HepG2 (cell line): Measurements from ENCODE around the gene ANKRD27. TPM values are rescaled to one million over a fixed set of nuclear protein-coding genes. Genes with fewer than 3 reads are reported as not detected.

Experiments
- ATAC-seq: fragments of 200-7000 bp; cut with Tn5 transposase; 3 replicates; pipeline ENCODE4 v1.9.1; 2020; ENCODE audit warnings: mild to moderate bottlenecking, moderate library complexity
- BruUV-seq: library from RNA; stranded (reverse); fragments of 400-500 nt; replicated peaks from 2 replicates; lab custom pipeline; 2021; lab: Mats Ljungman, UMichigan
- CTCF ChIA-PET: fragments of 300-600 bp; formaldehyde crosslinking; extraction: SDS; loops from one replicate; lab custom pipeline; 2021; ENCODE audit warnings: low total read pairs, inconsistent platforms, low intra/inter-chr PET ratio; lab: Yijun Ruan, JAX
- POLR2A ChIA-PET: fragments of 350-600 bp; sonication (Branson Sonifier 250); formaldehyde crosslinking; loops from one replicate; lab custom pipeline; 2020; ENCODE audit warnings: antibody characterized with exemption, inconsistent platforms; lab: Yijun Ruan, JAX
- DNase-seq: peaks from one replicate; pipeline ENCODE4 v3.0.0-alpha.2; 2015; ENCODE audit warnings: low spot score
- FAIRE-seq: peaks from 3 replicates; lab custom pipeline; 2011; peaks lifted over from hg19 to GRCh38; lab: Jason Lieb, UNC
- H2AFZ ChIP-seq: one replicate; pipeline ENCODE4 v1.6.1; 2011; ENCODE audit warnings: low read length, inconsistent platforms
- H3K27ac ChIP-seq: fragments of 300-600 bp; 3 replicates; pipeline ENCODE4 v1.8.0; 2011; ENCODE audit warnings: mixed run types, mild to moderate bottlenecking, mixed read lengths, low read length, inconsistent platforms; ENCODE audit not compliant: insufficient read depth; ENCODE audit errors: extremely low read length
- H3K27me3 ChIP-seq, 2 experiments: fragments of 200-600 bp in 1 of 2; 2 replicates in 1 of 2; 3 replicates in 1 of 2; pipeline versions ENCODE4 v1.6.0 to v1.8.0; 2011; ENCODE audit warnings: low read length in 2 of 2, mild to moderate bottlenecking in 2 of 2, moderate library complexity in 2 of 2, inconsistent platforms in 1 of 2; ENCODE audit not compliant: insufficient read depth in 2 of 2, control insufficient read depth in 1 of 2
- H3K36me3 ChIP-seq, 2 experiments: fragments of 200-600 bp in 1 of 2; replicated peaks in 1 of 2; 2 replicates in 1 of 2; 3 replicates in 1 of 2; pipeline versions ENCODE4 v1.5.1 to v1.8.0; 2011; ENCODE audit warnings: low read length in 2 of 2, inconsistent platforms in 1 of 2; ENCODE audit not compliant: insufficient read depth in 2 of 2, control insufficient read depth in 1 of 2
- H3K4me1 ChIP-seq: 2 replicates; pipeline ENCODE4 v1.5.1; 2012; ENCODE audit warnings: low read length, inconsistent platforms; ENCODE audit not compliant: insufficient read depth
- H3K4me2 ChIP-seq: 2 replicates; pipeline ENCODE4 v1.6.0; 2011; ENCODE audit warnings: low read depth, low read length, inconsistent platforms
- H3K4me3 ChIP-seq, 3 experiments: fragments of 200-600 bp in 1 of 3; sonication (generic), shearing (Covaris generic) in 1 of 3; replicated peaks in 1 of 3; 2 replicates each; pipeline ENCODE4 v1.5.1; 2011 to 2016; ENCODE audit warnings: low read length in 3 of 3, inconsistent platforms in 2 of 3, low read depth in 2 of 3, mild to moderate bottlenecking in 2 of 3, control low read depth in 1 of 3, mixed read lengths in 1 of 3; ENCODE audit not compliant: insufficient read depth in 1 of 3
- H3K79me2 ChIP-seq: one replicate; pipeline ENCODE4 v1.6.1; 2011; ENCODE audit warnings: low read length, inconsistent platforms; ENCODE audit not compliant: insufficient read depth
- H3K9ac ChIP-seq: 2 replicates; pipeline ENCODE4 v1.6.0; 2011; ENCODE audit warnings: mild to moderate bottlenecking, low read depth, low read length, inconsistent platforms; ENCODE audit not compliant: insufficient read depth
- H3K9me3 ChIP-seq: 2 replicates; pipeline ENCODE4 v1.5.1; 2012; ENCODE audit warnings: mild to moderate bottlenecking, low read length
- H4K20me1 ChIP-seq: 2 replicates; pipeline ENCODE4 v1.6.0; 2011; ENCODE audit warnings: inconsistent platforms, mild to moderate bottlenecking, low read length, moderate library complexity; ENCODE audit not compliant: insufficient read depth
- HOXA7 ChIP-seq: sonication (generic); formaldehyde crosslinking; IDR thresholded peaks from 2 replicates; pipeline ENCODE4 v1.8.1; 2022; ENCODE audit warnings: mild to moderate bottlenecking, missing genetic modification reagents, moderate library complexity
- KDM6A ChIP-seq: IDR thresholded peaks from 2 replicates; pipeline ENCODE4 v1.6.1; 2016; ENCODE audit warnings: low read depth
- NCOR1 ChIP-seq: fragments of 200-600 bp; sonication (generic); IDR thresholded peaks from 2 replicates; pipeline ENCODE4 v1.7.0; 2017; ENCODE audit warnings: antibody characterized with exemption, low read length, borderline replicate concordance
- RNF2 ChIP-seq: fragments of 450-650 bp; conservative IDR thresholded peaks from 2 replicates; pipeline ENCODE4 v1.6.1; 2016; ENCODE audit warnings: low read depth
- SRF ChIP-seq: IDR thresholded peaks from 2 replicates; pipeline ENCODE4 v1.6.1; 2011; ENCODE audit warnings: mild to moderate bottlenecking, low read depth, low read length, moderate library complexity
- ZNF17 ChIP-seq: sonication (generic); formaldehyde crosslinking; IDR thresholded peaks from 2 replicates; pipeline ENCODE4 v1.5.0; 2020; ENCODE audit warnings: mild to moderate bottlenecking, missing genetic modification reagents
- ZNF451 ChIP-seq: sonication (generic); formaldehyde crosslinking; IDR thresholded peaks from 2 replicates; pipeline ENCODE4 v1.5.0; 2020; ENCODE audit warnings: mild to moderate bottlenecking, missing genetic modification reagents
- ZNF564 ChIP-seq: sonication (generic); formaldehyde crosslinking; IDR thresholded peaks from 2 replicates; pipeline ENCODE4 v1.8.1; 2023; ENCODE audit warnings: mild to moderate bottlenecking, missing genetic modification reagents
- ZNF614 ChIP-seq: IDR thresholded peaks from 2 replicates; pipeline ENCODE4 v1.6.1; 2018; ENCODE audit warnings: missing biosample characterization, missing genetic modification reagents, inconsistent platforms, borderline replicate concordance
- WGBS: methylation state at CpG from one replicate; pipeline ENCODE4 v1.1.6; 2017; ENCODE audit warnings: low lambda C conversion rate; 5-methylcytosine and 5-hydroxymethylcytosine counted together
- in situ Hi-C: cut with HindIII; loops from 2 replicates; pipeline ENCODE4 v1.10.0; 2017; ENCODE audit warnings: low pct_unique_long_range_greater_than_20kb; ENCODE audit not compliant: extremely low pct_ligation_motif_present
- intact Hi-C: fragments of 100-400 bp; cut with micrococcal nuclease; formaldehyde crosslinking; loops from one replicate; pipeline ENCODE4 v1.10.0; 2022; ENCODE audit not compliant: unreplicated experiment
- polyA plus RNA-seq, 8 experiments: library from polyadenylated mRNA; depleted of rRNA in 3 of 8; stranded (reverse) in 7 of 8; unstranded in 1 of 8; fragments of >200 nt; fragmentation: Illumina TruSeq in 4 of 8; extraction: Trizol in 4 of 8; gene quantifications; 2 replicates each; pipeline versions ENCODE4 v1.2.1 to v1.2.3, GENCODE V29; 2011 to 2016; ENCODE audit warnings: low read depth in 4 of 8, missing spikeins in 1 of 8, mixed read lengths in 1 of 8; ENCODE audit not compliant: insufficient read depth in 1 of 8
- total RNA-seq, 5 experiments: library from RNA; depleted of rRNA; stranded (reverse); fragments of >200 nt; fragmentation: Illumina TruSeq; extraction: Trizol; gene quantifications; 2 replicates each; pipeline ENCODE4 v1.2.3, GENCODE V29; 2016; ENCODE audit warnings: low read depth in 1 of 5
- TF ChIP-seq, protein P1 (sequence below): sonication (generic); formaldehyde crosslinking; IDR thresholded peaks from 2 replicates; pipeline ENCODE4 v1.4.0; 2020; ENCODE audit warnings: mild to moderate bottlenecking, missing genetic modification reagents
- TF ChIP-seq, protein P2 (sequence below): IDR thresholded peaks from 2 replicates; pipeline ENCODE4 v1.6.1; 2018; ENCODE audit warnings: missing genetic modification reagents, mild to moderate bottlenecking, missing compliant biosample characterization
- TF ChIP-seq, protein P3 (sequence below): sonication (generic); IDR thresholded peaks from 2 replicates; pipeline ENCODE4 v1.6.1; 2016; ENCODE audit warnings: low read depth, borderline replicate concordance

The ANKRD27 gene
- total and polyA plus RNA-seq, 2 of the 13 experiments (the other 11 are each of a cell fraction or from before 2014, with no cell fraction given) = 22.2 to 23.7 TPM

DNA sequence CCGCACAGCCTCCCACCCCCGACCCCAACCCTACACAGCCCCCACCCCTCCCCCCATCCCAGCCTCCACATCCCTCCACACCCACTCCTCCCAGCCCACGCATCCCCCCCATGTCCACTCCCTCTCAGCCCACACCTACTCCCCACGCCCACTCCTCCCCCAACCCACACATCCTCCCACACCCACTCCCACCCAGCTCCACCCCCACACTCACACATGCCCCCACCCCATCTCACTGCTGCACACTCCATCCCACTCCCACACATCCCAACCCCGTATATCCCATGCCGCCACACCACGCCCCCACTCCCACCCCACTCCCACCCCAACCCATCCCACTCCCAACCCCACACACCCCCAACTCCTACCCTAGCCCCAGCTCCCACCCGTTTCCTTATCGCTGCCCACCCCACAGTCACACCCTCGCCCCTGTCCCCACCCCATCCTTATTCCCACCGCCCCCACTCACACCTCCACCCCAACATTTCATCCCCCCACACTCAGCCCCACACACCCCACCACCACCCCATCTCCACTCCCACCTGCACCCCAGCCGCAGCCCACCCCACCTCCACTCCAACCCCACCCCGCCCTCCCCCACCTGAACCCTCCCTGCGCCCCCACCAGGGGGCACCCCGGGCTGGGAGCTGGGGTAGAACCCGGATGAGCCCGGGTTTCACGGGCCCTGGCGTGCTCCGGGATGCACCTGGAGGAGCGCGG, 45.4 kb upstream of the ANKRD27 start:
- BruUV-seq = no TSS peak
- POLR2A ChIA-PET = no interaction called here
- H3K4me1 ChIP-seq = no peaks in the 10 kb centered on the region

More for the DNA sequence above, 45.4 kb upstream of the ANKRD27 start:
- H3K9ac ChIP-seq = no peak overlapping the region
- TF ChIP-seq, protein P1, sequence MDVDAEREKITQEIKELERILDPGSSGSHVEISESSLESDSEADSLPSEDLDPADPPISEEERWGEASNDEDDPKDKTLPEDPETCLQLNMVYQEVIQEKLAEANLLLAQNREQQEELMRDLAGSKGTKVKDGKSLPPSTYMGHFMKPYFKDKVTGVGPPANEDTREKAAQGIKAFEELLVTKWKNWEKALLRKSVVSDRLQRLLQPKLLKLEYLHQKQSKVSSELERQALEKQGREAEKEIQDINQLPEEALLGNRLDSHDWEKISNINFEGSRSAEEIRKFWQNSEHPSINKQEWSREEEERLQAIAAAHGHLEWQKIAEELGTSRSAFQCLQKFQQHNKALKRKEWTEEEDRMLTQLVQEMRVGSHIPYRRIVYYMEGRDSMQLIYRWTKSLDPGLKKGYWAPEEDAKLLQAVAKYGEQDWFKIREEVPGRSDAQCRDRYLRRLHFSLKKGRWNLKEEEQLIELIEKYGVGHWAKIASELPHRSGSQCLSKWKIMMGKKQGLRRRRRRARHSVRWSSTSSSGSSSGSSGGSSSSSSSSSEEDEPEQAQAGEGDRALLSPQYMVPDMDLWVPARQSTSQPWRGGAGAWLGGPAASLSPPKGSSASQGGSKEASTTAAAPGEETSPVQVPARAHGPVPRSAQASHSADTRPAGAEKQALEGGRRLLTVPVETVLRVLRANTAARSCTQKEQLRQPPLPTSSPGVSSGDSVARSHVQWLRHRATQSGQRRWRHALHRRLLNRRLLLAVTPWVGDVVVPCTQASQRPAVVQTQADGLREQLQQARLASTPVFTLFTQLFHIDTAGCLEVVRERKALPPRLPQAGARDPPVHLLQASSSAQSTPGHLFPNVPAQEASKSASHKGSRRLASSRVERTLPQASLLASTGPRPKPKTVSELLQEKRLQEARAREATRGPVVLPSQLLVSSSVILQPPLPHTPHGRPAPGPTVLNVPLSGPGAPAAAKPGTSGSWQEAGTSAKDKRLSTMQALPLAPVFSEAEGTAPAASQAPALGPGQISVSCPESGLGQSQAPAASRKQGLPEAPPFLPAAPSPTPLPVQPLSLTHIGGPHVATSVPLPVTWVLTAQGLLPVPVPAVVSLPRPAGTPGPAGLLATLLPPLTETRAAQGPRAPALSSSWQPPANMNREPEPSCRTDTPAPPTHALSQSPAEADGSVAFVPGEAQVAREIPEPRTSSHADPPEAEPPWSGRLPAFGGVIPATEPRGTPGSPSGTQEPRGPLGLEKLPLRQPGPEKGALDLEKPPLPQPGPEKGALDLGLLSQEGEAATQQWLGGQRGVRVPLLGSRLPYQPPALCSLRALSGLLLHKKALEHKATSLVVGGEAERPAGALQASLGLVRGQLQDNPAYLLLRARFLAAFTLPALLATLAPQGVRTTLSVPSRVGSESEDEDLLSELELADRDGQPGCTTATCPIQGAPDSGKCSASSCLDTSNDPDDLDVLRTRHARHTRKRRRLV (CRISPR knock-in tag) = no peak
- no peak for TF ChIP-seq RNF2
- TF ChIP-seq HOXA7 (CRISPR knock-in tag) = no peak
- no peak for TF ChIP-seq ZNF451
- no peak for TF ChIP-seq ZNF17
- no peak for TF ChIP-seq ZNF564
- no peak for TF ChIP-seq SRF
- no peak for TF ChIP-seq NCOR1
- TF ChIP-seq, protein P2, sequence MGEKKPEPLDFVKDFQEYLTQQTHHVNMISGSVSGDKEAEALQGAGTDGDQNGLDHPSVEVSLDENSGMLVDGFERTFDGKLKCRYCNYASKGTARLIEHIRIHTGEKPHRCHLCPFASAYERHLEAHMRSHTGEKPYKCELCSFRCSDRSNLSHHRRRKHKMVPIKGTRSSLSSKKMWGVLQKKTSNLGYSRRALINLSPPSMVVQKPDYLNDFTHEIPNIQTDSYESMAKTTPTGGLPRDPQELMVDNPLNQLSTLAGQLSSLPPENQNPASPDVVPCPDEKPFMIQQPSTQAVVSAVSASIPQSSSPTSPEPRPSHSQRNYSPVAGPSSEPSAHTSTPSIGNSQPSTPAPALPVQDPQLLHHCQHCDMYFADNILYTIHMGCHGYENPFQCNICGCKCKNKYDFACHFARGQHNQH = no peak
- no peak for TF ChIP-seq KDM6A
- no peak for TF ChIP-seq ZNF614 (CRISPR knock-in tag)
- TF ChIP-seq, protein P3, sequence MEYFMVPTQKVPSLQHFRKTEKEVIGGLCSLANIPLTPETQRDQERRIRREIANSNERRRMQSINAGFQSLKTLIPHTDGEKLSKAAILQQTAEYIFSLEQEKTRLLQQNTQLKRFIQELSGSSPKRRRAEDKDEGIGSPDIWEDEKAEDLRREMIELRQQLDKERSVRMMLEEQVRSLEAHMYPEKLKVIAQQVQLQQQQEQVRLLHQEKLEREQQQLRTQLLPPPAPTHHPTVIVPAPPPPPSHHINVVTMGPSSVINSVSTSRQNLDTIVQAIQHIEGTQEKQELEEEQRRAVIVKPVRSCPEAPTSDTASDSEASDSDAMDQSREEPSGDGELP = no peak
- no peak overlapping the region for H2AFZ ChIP-seq
- H3K27me3 ChIP-seq = peaks cover 0 to 4% of the 10 kb centered on the region in 2 experiments; a peak in 2 of 5 replicates
- H3K4me2 ChIP-seq = no peak overlapping the region
- intact Hi-C loops = no loop called here
- H3K9me3 ChIP-seq = no peaks in the 10 kb centered on the region
- H3K27ac ChIP-seq = no peak overlapping the region
- no peak overlapping the region for H3K4me3 ChIP-seq
- CTCF ChIA-PET = no interaction called here
- ATAC-seq (peak; percentile 38; the same call in 2 of the 3 replicates), DNase-seq (no peak), FAIRE-seq (no peak)
- WGBS = 69% methylated on average over 20 of the region's 22 CpGs
- H4K20me1 ChIP-seq = no peaks in the 10 kb centered on the region
- no peaks in the 10 kb centered on the region for H3K79me2 ChIP-seq
- in situ Hi-C loops = no loop called here
- no peaks in the 10 kb centered on the region for H3K36me3 ChIP-seq
